Prostate gland (tissue), 2 donors: ENCODE measurements around the gene RAB3B. TPM values are rescaled to one million over a fixed set of nuclear protein-coding genes. Genes with fewer than 3 reads are reported as not detected.
A peak's percentile ranks its signal among the peaks of the same experiment; 100 is the strongest.
"Not testable (repeated sequence)": the region's sequence is repeated elsewhere in the genome, so short reads cannot be mapped to it uniquely, and the experiment has no call there.

Experiments
- DNase-seq: peaks from one replicate; pipeline ENCODE4 v3.0.0-alpha.2; 2019; ENCODE audit warnings: low spot score
- H3K27ac ChIP-seq, 2 donors: fragments of 200-600 bp; sonication (generic); 2 replicates each; pipeline ENCODE4 v1.5.1; 2017 to 2019
- H3K27me3 ChIP-seq: fragments of 200-600 bp; sonication (generic); replicated peaks from 2 replicates; pipeline ENCODE4 v1.5.1; 2019; ENCODE audit not compliant: insufficient read depth
- H3K36me3 ChIP-seq, 2 donors: fragments of 200-600 bp; sonication (generic); 1 replicate in 1 of 2; 2 replicates in 1 of 2; pipeline versions ENCODE4 v1.5.1 to v1.8.1; 2017 to 2019
- H3K4me1 ChIP-seq: fragments of 200-600 bp; sonication (generic); replicated peaks from 2 replicates; pipeline ENCODE4 v1.5.1; 2019
- H3K4me3 ChIP-seq, 2 donors: fragments of 200-600 bp; sonication (generic); 2 replicates each; pipeline ENCODE4 v1.5.1; 2017 to 2019
- H3K9me3 ChIP-seq: fragments of 200-600 bp; sonication (generic); 2 replicates; pipeline ENCODE4 v1.5.1; 2017
- POLR2A ChIP-seq: fragments of 450-650 bp; IDR thresholded peaks from one replicate; pipeline ENCODE4 v1.6.1; 2016; ENCODE audit warnings: antibody characterized with exemption, mild to moderate bottlenecking
- POLR2AphosphoS5 ChIP-seq: sonication (generic); formaldehyde crosslinking; IDR thresholded peaks from one replicate; pipeline ENCODE4 v1.6.1; 2017; ENCODE audit warnings: antibody characterized with exemption
- WGBS: methylation state at CpG from one replicate; pipeline ENCODE4 v1.1.5; 2018; 5-methylcytosine and 5-hydroxymethylcytosine counted together
- intact Hi-C: fragments of 100-400 bp; cut with DNase I; formaldehyde crosslinking; loops from one replicate; pipeline ENCODE4 v1.14.2; 2022
- total RNA-seq, 2 donors: library from RNA; depleted of rRNA; stranded (reverse); fragments of >200 nt; gene quantifications; one replicate each; pipeline ENCODE4 v1.1.0, GENCODE V29; 2016
- TF ChIP-seq, protein P1 (sequence below), 4 experiments: fragments of 200-600 bp in 2 of 4; fragments of 450-650 bp in 2 of 4; sonication (generic) in 2 of 4; IDR thresholded peaks; 1 replicate in 3 of 4; 2 replicates in 1 of 4; pipeline ENCODE4 v1.5.1; 2016 to 2019; ENCODE audit warnings: antibody characterized with exemption in 4 of 4, mild to moderate bottlenecking in 2 of 4, moderate library complexity in 2 of 4

Gene RAB3B
- total RNA-seq, 2 donors from 2014 or later, result 8.5 to 23.6 TPM

DNA sequence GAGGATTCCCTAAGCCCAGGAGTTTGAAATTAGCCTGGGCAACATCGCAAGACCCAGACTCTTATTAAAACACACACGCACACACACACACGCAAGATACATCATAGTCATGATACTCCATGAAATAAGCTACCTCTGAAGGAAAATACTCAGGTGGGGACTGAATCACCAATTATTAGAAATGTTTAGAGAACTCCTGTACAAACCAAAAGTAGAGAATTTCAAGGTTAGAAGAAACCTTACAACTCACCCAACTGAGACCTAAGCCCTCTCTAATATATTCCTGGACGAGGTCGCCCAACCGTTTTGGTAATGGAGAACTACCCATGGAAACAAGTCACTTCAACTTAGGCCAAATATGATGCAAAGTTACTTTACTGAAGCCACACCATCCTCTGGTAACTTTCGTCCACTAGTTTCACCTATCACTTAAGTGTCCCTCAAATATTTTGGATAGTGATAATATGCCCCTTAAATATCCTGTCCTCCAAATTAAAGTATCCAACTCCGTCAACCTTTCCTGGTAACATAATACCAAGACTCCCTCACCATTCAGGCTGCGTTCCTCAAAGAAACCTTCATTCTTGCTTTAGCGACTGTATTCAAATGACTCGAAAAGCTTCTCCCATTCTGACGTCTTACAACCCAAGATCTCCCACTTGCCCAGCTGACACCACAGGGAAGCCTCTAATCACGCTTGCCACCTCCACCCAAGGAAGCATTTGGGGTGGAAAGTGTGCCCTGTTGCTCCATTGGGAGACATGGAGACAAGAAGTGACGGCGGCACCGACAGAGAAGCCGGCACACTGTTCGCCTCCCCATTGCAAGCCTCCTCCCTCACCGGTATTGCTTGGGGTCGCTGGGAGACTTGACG lies 112.8 kb downstream of the RAB3B start:
- Histone ChIP-seq H3K36me3 (no peaks in the 10 kb centered on the region), H3K4me1 (no peaks in the 10 kb centered on the region), H3K4me3 (peak overlapping the region; percentile 83 to 96), H3K9me3 (no peaks in the 10 kb centered on the region), H3K27ac (peak overlapping the region; percentile 96), H3K27me3 (no peaks in the 10 kb centered on the region)
- intact Hi-C loops, result no loop called here
- WGBS, result 10% methylated on average over 21 of the region's 21 CpGs
- DNase-seq, result peak; percentile 14
- TF ChIP-seq POLR2AphosphoS5, result no peak

- TF ChIP-seq POLR2A, result no peak
- TF ChIP-seq, protein P1, sequence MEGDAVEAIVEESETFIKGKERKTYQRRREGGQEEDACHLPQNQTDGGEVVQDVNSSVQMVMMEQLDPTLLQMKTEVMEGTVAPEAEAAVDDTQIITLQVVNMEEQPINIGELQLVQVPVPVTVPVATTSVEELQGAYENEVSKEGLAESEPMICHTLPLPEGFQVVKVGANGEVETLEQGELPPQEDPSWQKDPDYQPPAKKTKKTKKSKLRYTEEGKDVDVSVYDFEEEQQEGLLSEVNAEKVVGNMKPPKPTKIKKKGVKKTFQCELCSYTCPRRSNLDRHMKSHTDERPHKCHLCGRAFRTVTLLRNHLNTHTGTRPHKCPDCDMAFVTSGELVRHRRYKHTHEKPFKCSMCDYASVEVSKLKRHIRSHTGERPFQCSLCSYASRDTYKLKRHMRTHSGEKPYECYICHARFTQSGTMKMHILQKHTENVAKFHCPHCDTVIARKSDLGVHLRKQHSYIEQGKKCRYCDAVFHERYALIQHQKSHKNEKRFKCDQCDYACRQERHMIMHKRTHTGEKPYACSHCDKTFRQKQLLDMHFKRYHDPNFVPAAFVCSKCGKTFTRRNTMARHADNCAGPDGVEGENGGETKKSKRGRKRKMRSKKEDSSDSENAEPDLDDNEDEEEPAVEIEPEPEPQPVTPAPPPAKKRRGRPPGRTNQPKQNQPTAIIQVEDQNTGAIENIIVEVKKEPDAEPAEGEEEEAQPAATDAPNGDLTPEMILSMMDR (IDR thresholded peaks at IDR 0.05), result no peak
- no peak for TF ChIP-seq POLR2AphosphoS5
- no peaks in the 10 kb centered on the region for H3K4me1 ChIP-seq
- intact Hi-C loops, result no loop called here
- no peak for DNase-seq
- H3K27ac ChIP-seq, result no peak overlapping the region
- no peaks in the 10 kb centered on the region for H3K9me3 ChIP-seq
- no peaks in the 10 kb centered on the region for H3K36me3 ChIP-seq
- H3K27me3 ChIP-seq, result no peaks in the 10 kb centered on the region
- no peak overlapping the region for H3K4me3 ChIP-seq
Observed at GRCh38 chr1:51875836-51876235, 114.7 kb downstream of the RAB3B start.

GRCh38 chr1:51875291-51875772 lies 115.2 kb downstream of the RAB3B start:
- no peak overlapping the region for H3K4me3 ChIP-seq
- 53% methylated on average over 6 of the region's 6 CpGs for WGBS
- no peak overlapping the region for H3K27ac ChIP-seq
- no peaks in the 10 kb centered on the region for H3K9me3 ChIP-seq
- DNase-seq, result no peak
- TF ChIP-seq, protein P1 (IDR thresholded peaks at IDR 0.05), result no peak
- no peak for TF ChIP-seq POLR2A
- TF ChIP-seq POLR2AphosphoS5, result no peak
- intact Hi-C loops, result no loop called here
- no peaks in the 10 kb centered on the region for H3K4me1 ChIP-seq
- no peaks in the 10 kb centered on the region for H3K27me3 ChIP-seq
- H3K36me3 ChIP-seq, result no peaks in the 10 kb centered on the region

- 100% methylated on average over 1 of the region's 1 CpG for WGBS
- H3K9me3 ChIP-seq, H3K4me1 ChIP-seq, DNase-seq, H3K27ac ChIP-seq, H3K36me3 ChIP-seq, H3K4me3 ChIP-seq, intact Hi-C loops, H3K27me3 ChIP-seq: not testable (repeated sequence)
Observed at GRCh38 chr1:51873270-51873669, 117.2 kb downstream of the RAB3B start.

DNA sequence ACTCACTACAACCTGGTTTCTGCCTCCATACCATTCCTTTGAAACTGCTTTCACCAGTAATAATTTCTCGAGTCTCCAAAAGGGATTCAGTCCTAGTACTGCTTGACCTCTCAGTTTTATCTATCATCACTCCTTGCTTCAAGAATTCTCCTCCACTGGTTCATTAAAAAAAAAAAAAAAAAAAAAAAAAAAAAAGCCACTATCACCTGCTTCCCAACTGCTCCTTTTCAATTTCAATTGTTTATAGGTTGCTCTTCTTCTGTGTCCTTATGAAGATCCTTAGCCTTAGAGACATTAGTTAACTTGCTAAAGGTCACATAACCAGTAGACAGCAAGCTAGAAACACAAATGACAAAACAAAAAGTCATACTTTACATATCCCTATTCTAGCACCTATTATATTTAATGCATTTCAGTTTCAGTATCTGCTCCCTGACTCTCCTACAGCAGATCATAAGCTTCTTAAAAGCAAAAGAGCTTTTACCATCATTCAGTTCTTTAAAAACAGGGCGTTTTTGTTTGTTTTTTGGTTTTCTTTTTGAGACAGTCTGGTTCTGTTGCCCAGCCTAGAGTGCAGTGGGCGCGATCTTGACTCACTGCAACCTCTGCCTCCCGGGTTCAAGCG lies 119.0 kb downstream of the RAB3B start:
- H3K4me1 ChIP-seq, result no peaks in the 10 kb centered on the region

More for the DNA sequence above, 119.0 kb downstream of the RAB3B start:
- Histone ChIP-seq H3K27ac (no peak overlapping the region), H3K4me3 (no peak overlapping the region), H3K9me3 (no peaks in the 10 kb centered on the region), H3K27me3 (no peaks in the 10 kb centered on the region), H3K36me3 (no peaks in the 10 kb centered on the region)
- WGBS, result 94% methylated on average over 6 of the region's 6 CpGs
- TF ChIP-seq POLR2AphosphoS5 (no peak), POLR2A (no peak)
- TF ChIP-seq, protein P1 (IDR thresholded peaks at IDR 0.05), result no peak
- DNase-seq, result no peak
- intact Hi-C loops, result no loop called here
